Measurements from ENCODE around the gene TTC29.
"Not testable (repeated sequence)": the region's sequence is repeated elsewhere in the genome, so short reads cannot be mapped to it uniquely, and the experiment has no call there.

Gene TTC29

DNA sequence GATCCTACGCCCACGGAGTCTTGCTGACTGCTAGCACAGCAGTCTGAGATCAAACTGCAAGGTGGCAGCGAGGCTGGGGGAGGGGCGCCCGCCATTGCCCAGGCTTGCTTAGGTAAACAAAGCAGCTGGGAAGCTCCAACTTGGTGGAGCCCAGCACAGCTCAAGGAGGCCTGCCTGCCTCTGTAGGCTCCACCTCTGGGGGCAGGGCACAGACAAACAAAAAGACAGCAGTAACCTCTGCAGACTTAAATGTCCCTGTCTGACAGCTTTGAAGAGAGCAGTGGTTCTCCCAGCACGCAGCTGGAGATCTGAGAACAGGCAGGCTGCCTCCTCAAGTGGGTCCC is 281.7 kb downstream of the TTC29 start:
- DNase-seq = not testable (repeated sequence)

- no peak for DNase-seq
Observed at GRCh38 chr4:146661367-146661766, 284.3 kb downstream of the TTC29 start.

Measured in NCI-H187 treated with DMSO at 0.1 percent for 48 hours (cell line).